Activated CD4-positive, alpha-beta T cell treated with anti-CD3 and anti-CD28 coated beads, Interleukin-2, amount 10 ng/mL, durations not matched to agents 7 days and 5 days (primary cell): ENCODE measurements around the gene LMX1A. TPM values are rescaled to one million over a fixed set of nuclear protein-coding genes. Genes with fewer than 3 reads are reported as not detected.

Experiments
- CTCF ChIA-PET: fragments of 350-600 bp; sonication (Branson Sonifier 250); formaldehyde crosslinking; loops from one replicate; lab custom pipeline; 2021; ENCODE audit warnings: antibody characterized with exemption; lab: Charles Lee
- POLR2A ChIA-PET: fragments of 350-600 bp; sonication (Branson Sonifier 250); formaldehyde crosslinking; loops from one replicate; lab custom pipeline; 2021; ENCODE audit warnings: antibody characterized with exemption; lab: Charles Lee
- DNase-seq: peaks from one replicate; pipeline ENCODE4 v3.0.0-alpha.2; 2020
- H3K27ac Mint-ChIP-seq: one replicate; pipeline ENCODE4 v1.8.0; 2021; ENCODE audit warnings: mild to moderate bottlenecking, moderate library complexity, mixed read lengths
- H3K27me3 Mint-ChIP-seq: one replicate; pipeline ENCODE4 v1.8.0; 2021; ENCODE audit warnings: mixed read lengths
- H3K36me3 Mint-ChIP-seq: one replicate; pipeline ENCODE4 v1.8.0; 2021; ENCODE audit warnings: low read depth, mixed read lengths
- H3K4me1 Mint-ChIP-seq: one replicate; pipeline ENCODE4 v1.8.0; 2021; ENCODE audit warnings: mixed read lengths
- H3K4me3 Mint-ChIP-seq: one replicate; pipeline ENCODE4 v1.8.0; 2021; ENCODE audit warnings: mild to moderate bottlenecking, moderate library complexity, mixed read lengths
- H3K9me3 Mint-ChIP-seq: one replicate; pipeline ENCODE4 v1.8.0; 2021; ENCODE audit warnings: mixed read lengths
- total RNA-seq, 2 experiments: library from RNA; stranded (reverse); gene quantifications; one replicate each; pipeline ENCODE4 v1.2.3, GENCODE V29; 2021

The LMX1A gene
- total RNA-seq, 2 experiments from 2014 or later = not detected

DNA sequence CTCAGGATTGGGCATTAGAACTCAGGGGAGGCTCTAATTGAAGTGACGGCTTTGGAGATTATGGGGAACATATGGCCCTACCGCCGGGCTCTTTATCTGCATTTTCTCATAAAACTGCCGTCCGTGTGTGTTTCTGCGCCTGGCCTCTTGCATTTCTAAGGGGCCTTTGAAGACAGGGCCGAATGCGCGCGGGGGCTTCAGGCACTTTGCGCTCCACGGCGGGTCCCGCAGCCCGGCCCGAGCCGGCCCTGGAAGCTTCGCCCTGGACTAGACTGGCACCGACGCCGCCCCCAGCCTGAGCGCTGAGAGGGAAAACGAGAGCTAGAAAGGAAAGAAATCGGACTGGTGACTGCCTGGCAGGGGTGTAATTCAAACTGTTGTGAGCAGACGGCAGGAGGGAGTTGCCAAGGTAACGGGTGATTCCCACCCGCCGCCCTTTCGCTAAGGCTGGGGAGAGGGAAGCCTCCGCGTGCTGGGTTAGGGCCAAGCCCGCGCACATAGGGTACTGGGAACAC lies 120.7 kb downstream of the LMX1A start:
- Mint-ChIP-seq H3K36me3 (no peaks in the 10 kb centered on the region), H3K4me1 (no peaks in the 10 kb centered on the region)

DNA sequence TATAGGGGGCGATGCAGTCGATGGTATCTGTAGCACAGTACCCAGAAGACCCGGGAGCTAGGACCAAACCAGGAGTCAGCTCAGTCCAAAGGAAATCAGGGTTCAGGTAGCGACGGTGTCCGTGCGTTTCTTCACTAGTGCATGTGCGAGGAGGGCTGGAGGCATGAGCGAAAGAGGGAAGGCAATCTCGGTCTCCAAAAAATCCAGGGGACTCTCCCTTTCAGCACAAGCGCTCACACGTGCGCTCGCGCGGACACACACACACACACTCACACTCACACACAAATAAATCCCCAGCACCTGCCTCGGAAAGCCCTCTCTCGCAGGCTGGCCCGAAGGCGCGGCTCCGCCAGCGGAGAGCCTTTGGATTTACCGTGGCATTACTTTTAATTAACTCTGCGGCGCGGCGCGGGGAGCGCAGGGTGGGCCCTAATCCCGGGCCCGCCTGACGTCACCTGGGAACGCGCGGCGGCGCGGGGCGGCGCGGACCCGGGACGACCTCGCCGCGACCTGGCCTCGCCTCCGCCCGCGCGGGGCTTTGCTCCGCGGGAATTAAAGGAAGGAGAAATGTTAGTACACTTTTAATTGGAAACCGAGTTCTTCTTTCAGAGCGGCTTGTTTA lies 121.2 kb downstream of the LMX1A start:
- ChIA-PET CTCF (no interaction called here), POLR2A (interaction anchor here (0.6 kb wide), 1 partner anchor 413 kb away, joined by 8 read pairs; no protein-coding TSS in a partner anchor)
- H3K4me3 Mint-ChIP-seq = no peak overlapping the region
- H3K27ac Mint-ChIP-seq = no peak overlapping the region
- H3K27me3 Mint-ChIP-seq = peaks cover 59% of the 10 kb centered on the region
- DNase-seq = no peak
- no peaks in the 10 kb centered on the region for H3K4me1 Mint-ChIP-seq
- no peaks in the 10 kb centered on the region for H3K9me3 Mint-ChIP-seq
- H3K36me3 Mint-ChIP-seq = no peaks in the 10 kb centered on the region

More for the DNA sequence above, 120.7 kb downstream of the LMX1A start:
- ChIA-PET CTCF (no interaction called here), POLR2A (no interaction called here)
- Mint-ChIP-seq H3K27ac (no peak overlapping the region), H3K9me3 (no peaks in the 10 kb centered on the region), H3K4me3 (no peak overlapping the region), H3K27me3 (peaks cover 59% of the 10 kb centered on the region)
- no peak for DNase-seq

DNA sequence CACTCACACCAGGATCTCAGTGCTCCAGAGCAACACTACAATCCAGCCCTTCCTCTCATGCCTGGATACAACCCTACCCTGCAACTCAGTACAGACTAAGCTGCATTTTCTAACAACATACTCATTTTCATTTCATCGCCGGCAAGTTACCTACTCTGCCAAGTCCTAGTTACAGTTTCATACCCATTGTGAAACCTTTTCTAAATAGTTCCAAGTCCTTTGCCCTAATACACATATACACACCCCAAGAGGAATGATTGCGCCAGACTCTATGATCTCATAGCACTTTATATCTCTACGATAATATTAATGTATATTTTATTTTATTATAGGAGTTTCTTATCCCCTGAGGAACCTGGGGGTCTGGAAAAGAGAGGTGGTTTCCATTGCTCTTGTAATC lies 122.4 kb downstream of the LMX1A start:
- Mint-ChIP-seq H3K9me3 (no peaks in the 10 kb centered on the region), H3K27ac (no peak overlapping the region), H3K4me3 (no peak overlapping the region), H3K27me3 (peaks cover 57% of the 10 kb centered on the region), H3K36me3 (no peaks in the 10 kb centered on the region), H3K4me1 (no peaks in the 10 kb centered on the region)
- DNase-seq = no peak
- CTCF ChIA-PET = no interaction called here
- POLR2A ChIA-PET = no interaction called here

DNA sequence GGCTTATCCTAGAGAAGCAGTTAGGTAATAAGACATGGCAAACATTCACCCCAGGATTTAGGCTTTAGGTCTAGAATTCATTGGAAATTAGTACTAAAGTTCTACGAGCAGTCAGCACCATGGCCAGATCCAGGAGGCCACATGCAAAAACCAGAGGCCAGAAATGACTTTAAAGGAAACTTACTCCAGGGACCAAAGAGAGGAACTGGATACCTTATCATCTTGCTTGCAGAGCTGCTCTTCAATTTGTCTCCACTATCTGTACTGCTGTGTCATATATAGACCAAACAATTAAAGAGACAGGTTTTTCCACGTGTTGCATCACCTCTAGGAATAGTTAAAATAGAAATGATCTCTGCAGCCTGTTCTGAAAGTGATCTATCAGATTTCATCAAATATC lies 127.8 kb downstream of the LMX1A start:
- Mint-ChIP-seq H3K27ac (no peak overlapping the region), H3K4me1 (no peaks in the 10 kb centered on the region), H3K27me3 (peaks cover 11% of the 10 kb centered on the region), H3K9me3 (no peaks in the 10 kb centered on the region), H3K36me3 (no peaks in the 10 kb centered on the region), H3K4me3 (no peak overlapping the region)
- CTCF ChIA-PET = no interaction called here
- DNase-seq = no peak
- POLR2A ChIA-PET = no interaction called here

DNA sequence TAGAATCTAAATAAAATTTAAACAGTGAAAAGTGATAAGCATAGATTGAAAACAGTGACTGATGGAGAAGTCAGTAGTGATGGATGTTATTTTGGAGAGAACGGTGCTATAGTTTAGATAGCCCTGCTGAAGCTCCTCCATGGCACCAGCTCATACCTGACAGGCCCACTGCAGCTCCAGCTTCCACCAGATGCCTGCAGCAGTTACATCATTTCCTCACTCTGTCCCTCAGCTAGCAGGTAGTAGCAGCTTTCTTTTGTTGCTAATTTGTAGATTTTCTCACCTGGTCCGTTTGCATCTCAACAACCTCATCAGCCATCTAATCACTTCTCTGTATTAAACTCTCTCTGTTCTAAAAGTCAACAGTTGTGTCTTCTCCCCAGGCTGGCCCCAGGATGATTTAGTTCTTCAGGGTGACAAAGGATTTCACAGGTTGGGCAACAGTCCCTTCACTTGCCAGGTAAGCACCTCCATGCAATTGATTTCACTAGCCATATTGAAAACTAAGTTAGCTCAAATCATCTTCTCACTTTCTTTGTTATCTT lies 128.3 kb downstream of the LMX1A start:
- ChIA-PET CTCF (no interaction called here), POLR2A (no interaction called here)
- Mint-ChIP-seq H3K36me3 (no peaks in the 10 kb centered on the region), H3K9me3 (no peaks in the 10 kb centered on the region), H3K27ac (no peak overlapping the region), H3K27me3 (peaks cover 7% of the 10 kb centered on the region), H3K4me3 (no peak overlapping the region), H3K4me1 (no peaks in the 10 kb centered on the region)
- no peak for DNase-seq

- no peaks in the 10 kb centered on the region for H3K4me1 Mint-ChIP-seq
- H3K36me3 Mint-ChIP-seq = no peaks in the 10 kb centered on the region
- CTCF ChIA-PET = no interaction called here
- H3K27me3 Mint-ChIP-seq = no peaks in the 10 kb centered on the region
- no peak for DNase-seq
- H3K9me3 Mint-ChIP-seq = no peaks in the 10 kb centered on the region
- H3K27ac Mint-ChIP-seq = no peak overlapping the region
- H3K4me3 Mint-ChIP-seq = no peak overlapping the region
- POLR2A ChIA-PET = no interaction called here
Measured at GRCh38 chr1:165226326-165226725, 130.2 kb downstream of the LMX1A start.

- Mint-ChIP-seq H3K27me3 (no peaks in the 10 kb centered on the region), H3K4me1 (no peaks in the 10 kb centered on the region), H3K36me3 (no peaks in the 10 kb centered on the region), H3K9me3 (no peaks in the 10 kb centered on the region), H3K27ac (no peak overlapping the region), H3K4me3 (no peak overlapping the region)
- DNase-seq = no peak
- ChIA-PET CTCF (no interaction called here), POLR2A (no interaction called here)
Measured at GRCh38 chr1:165225650-165226049, 130.9 kb downstream of the LMX1A start.

GRCh38 chr1:165225062-165225461 lies 131.5 kb downstream of the LMX1A start:
- no peak overlapping the region for H3K4me3 Mint-ChIP-seq
- H3K4me1 Mint-ChIP-seq = no peaks in the 10 kb centered on the region
- no peak for DNase-seq
- no peak overlapping the region for H3K27ac Mint-ChIP-seq
- no peaks in the 10 kb centered on the region for H3K9me3 Mint-ChIP-seq
- H3K27me3 Mint-ChIP-seq = peaks cover 2% of the 10 kb centered on the region
- CTCF ChIA-PET = no interaction called here
- no peaks in the 10 kb centered on the region for H3K36me3 Mint-ChIP-seq
- POLR2A ChIA-PET = no interaction called here

DNA sequence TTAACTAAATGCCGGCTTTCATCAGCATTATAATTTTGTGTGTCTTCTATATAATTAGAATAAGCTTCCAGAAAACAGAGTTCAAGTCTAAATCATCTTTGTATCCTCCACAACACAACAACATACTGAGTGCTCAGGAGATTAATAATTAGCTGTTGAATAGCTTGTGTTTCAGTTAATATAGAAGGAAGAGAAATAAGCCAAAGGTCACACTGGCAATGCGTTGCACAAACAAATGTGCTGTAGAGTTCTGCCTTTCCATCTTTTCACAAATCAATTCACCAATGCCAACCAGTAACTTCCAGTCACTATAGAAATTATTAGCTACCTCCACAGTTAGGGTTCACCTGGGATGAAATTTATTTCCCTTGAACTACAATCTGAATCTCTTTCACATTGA lies 132.0 kb downstream of the LMX1A start:
- Mint-ChIP-seq H3K36me3 (no peaks in the 10 kb centered on the region), H3K27me3 (peaks cover 2% of the 10 kb centered on the region), H3K27ac (no peak overlapping the region), H3K4me3 (no peak overlapping the region), H3K4me1 (no peaks in the 10 kb centered on the region), H3K9me3 (no peaks in the 10 kb centered on the region)
- CTCF ChIA-PET = no interaction called here
- DNase-seq = no peak
- POLR2A ChIA-PET = no interaction called here

- ChIA-PET POLR2A (no interaction called here), CTCF (no interaction called here)
- Mint-ChIP-seq H3K4me3 (no peak overlapping the region), H3K27ac (no peak overlapping the region), H3K27me3 (peaks cover 4% of the 10 kb centered on the region), H3K9me3 (no peaks in the 10 kb centered on the region), H3K36me3 (no peaks in the 10 kb centered on the region), H3K4me1 (no peaks in the 10 kb centered on the region)
- no peak for DNase-seq
Measured at GRCh38 chr1:165222580-165222979, 133.9 kb downstream of the LMX1A start.

DNA sequence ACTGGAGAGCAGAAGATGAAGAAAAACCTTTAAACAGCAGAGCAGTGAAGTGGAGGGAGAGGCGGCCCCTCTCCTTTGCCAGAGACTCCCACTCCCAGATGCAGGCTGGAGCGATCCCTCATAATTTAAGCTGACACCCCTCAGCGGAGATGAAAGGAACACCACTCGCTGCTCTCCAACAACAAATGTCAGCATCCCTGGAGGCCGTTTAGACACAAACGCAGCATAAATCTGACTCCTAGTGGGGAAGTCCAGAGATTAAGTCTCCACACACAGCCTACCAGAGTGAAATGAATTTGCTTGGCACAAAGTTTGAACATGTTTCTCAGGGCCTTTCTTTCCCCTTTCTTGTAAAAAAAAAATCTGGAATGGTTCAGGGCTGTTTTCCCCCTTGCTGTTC lies 137.8 kb downstream of the LMX1A start:
- Mint-ChIP-seq H3K9me3 (no peaks in the 10 kb centered on the region), H3K27ac (no peak overlapping the region), H3K4me1 (no peaks in the 10 kb centered on the region), H3K27me3 (peaks cover 4% of the 10 kb centered on the region), H3K4me3 (no peak overlapping the region), H3K36me3 (no peaks in the 10 kb centered on the region)
- CTCF ChIA-PET = no interaction called here
- DNase-seq = no peak
- POLR2A ChIA-PET = no interaction called here

DNA sequence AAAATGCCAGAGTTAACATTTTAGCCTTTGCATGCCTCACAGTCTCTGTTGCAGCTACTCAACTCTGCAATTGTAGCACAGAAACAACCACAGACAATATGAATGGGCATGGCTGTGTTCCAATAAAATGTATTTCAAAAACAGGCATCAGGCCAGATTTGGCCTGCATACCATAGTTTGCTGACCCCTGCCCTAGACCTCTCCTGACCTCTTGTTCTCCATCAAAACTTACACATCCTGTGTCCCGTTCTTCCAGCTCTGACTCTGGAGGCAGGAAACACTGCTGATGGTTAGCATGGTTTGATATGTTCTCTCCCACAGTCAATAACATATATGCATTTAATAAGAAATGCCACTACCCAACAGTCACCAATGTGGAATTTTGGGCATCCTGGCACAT lies 138.6 kb downstream of the LMX1A start:
- CTCF ChIA-PET = no interaction called here
- H3K4me1 Mint-ChIP-seq = no peaks in the 10 kb centered on the region
- H3K4me3 Mint-ChIP-seq = no peak overlapping the region
- no peaks in the 10 kb centered on the region for H3K36me3 Mint-ChIP-seq
- DNase-seq = no peak
- POLR2A ChIA-PET = no interaction called here
- peaks cover 4% of the 10 kb centered on the region for H3K27me3 Mint-ChIP-seq
- no peak overlapping the region for H3K27ac Mint-ChIP-seq
- no peaks in the 10 kb centered on the region for H3K9me3 Mint-ChIP-seq

DNA sequence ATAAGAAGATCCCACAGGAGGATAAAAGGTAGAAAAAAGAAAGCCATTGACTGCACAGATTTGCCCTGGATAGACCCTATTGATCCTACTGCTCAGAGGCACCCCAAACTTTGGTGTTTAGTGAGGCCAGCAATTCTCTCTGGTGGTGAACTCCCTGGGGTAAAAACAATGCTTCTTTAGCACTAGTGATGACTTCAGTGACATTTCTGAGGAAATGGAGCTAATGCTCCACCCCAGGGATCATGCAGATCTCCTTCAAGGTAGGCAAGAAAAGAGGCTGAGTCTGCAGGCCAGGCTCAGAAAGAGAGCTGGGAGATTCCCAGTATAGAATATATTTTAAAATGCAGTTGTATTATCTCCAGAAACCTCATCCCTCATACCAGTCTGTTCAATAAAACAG lies 140.3 kb downstream of the LMX1A start:
- no peak overlapping the region for H3K27ac Mint-ChIP-seq
- ChIA-PET CTCF (no interaction called here), POLR2A (no interaction called here)
- no peaks in the 10 kb centered on the region for H3K4me1 Mint-ChIP-seq
- H3K36me3 Mint-ChIP-seq = no peaks in the 10 kb centered on the region
- no peak for DNase-seq
- no peak overlapping the region for H3K4me3 Mint-ChIP-seq
- H3K9me3 Mint-ChIP-seq = no peaks in the 10 kb centered on the region
- peaks cover 4% of the 10 kb centered on the region for H3K27me3 Mint-ChIP-seq

- Mint-ChIP-seq H3K9me3 (no peaks in the 10 kb centered on the region), H3K27me3 (peaks cover 4% of the 10 kb centered on the region), H3K27ac (no peak overlapping the region), H3K4me3 (no peak overlapping the region), H3K4me1 (no peaks in the 10 kb centered on the region), H3K36me3 (no peaks in the 10 kb centered on the region)
- POLR2A ChIA-PET = no interaction called here
- CTCF ChIA-PET = no interaction called here
- no peak for DNase-seq
Measured at GRCh38 chr1:165215676-165216075, 140.8 kb downstream of the LMX1A start.
